Uterus (tissue), 4 donors: ENCODE data around the gene MAK. TPM values are rescaled to one million over a fixed set of nuclear protein-coding genes. Genes with fewer than 3 reads are reported as not detected.
A peak's percentile ranks its signal among the peaks of the same experiment; 100 is the strongest.

Source experiments
- DNase-seq, 2 donors: peaks; one replicate each; pipeline ENCODE4 v3.0.0-alpha.2; 2019 to 2020
- H3K27ac ChIP-seq, 2 donors: fragments of 200-600 bp; sonication (generic); 1 replicate in 1 of 2; 2 replicates in 1 of 2; pipeline ENCODE4 v1.5.1; 2016 to 2018
- H3K27me3 ChIP-seq, 2 donors: fragments of 200-600 bp; sonication (generic); one replicate each; pipeline ENCODE4 v1.5.1; 2018 to 2019; ENCODE audit warnings: control low read depth in 1 of 2
- H3K36me3 ChIP-seq, 2 donors: fragments of 200-600 bp; sonication (generic); one replicate each; pipeline ENCODE4 v1.5.1; 2019; ENCODE audit warnings: control low read depth in 1 of 2
- H3K4me1 ChIP-seq, 2 donors: fragments of 200-600 bp; sonication (generic); one replicate each; pipeline ENCODE4 v1.5.1; 2018 to 2019; ENCODE audit warnings: control low read depth in 1 of 2
- H3K4me3 ChIP-seq, 2 donors: fragments of 200-600 bp; sonication (generic); 1 replicate in 1 of 2; 2 replicates in 1 of 2; pipeline ENCODE4 v1.5.1; 2018 to 2019; ENCODE audit warnings: mild to moderate bottlenecking in 1 of 2
- H3K9me3 ChIP-seq, 2 donors: fragments of 200-600 bp; sonication (generic); one replicate each; pipeline ENCODE4 v1.5.1; 2019; ENCODE audit warnings: control low read depth in 1 of 2
- CTCF ChIP-seq, 4 experiments: fragments of 200-600 bp in 2 of 4; fragments of 450-650 bp in 2 of 4; sonication (generic) in 2 of 4; IDR thresholded peaks; one replicate each; pipeline ENCODE4 v1.5.1; 2016 to 2019; ENCODE audit warnings: antibody characterized with exemption in 4 of 4, mild to moderate bottlenecking in 2 of 4, moderate library complexity in 1 of 4
- POLR2A ChIP-seq, 2 donors: fragments of 450-650 bp; IDR thresholded peaks; one replicate each; pipeline ENCODE4 v1.6.1; 2016; ENCODE audit warnings: antibody characterized with exemption in 2 of 2, mild to moderate bottlenecking in 1 of 2, moderate library complexity in 1 of 2
- intact Hi-C: fragments of 100-400 bp; cut with DNase I; formaldehyde crosslinking; loops from one replicate; pipeline ENCODE4 v1.15.1; 2023; ENCODE audit warnings: low total_unique reads
- total RNA-seq, 4 donors: library from RNA; depleted of rRNA in 3 of 4; stranded (reverse); fragments of >200 nt in 3 of 4; gene quantifications; one replicate each; pipeline versions ENCODE4 v1.1.0 to v1.2.4, GENCODE V29; 2014 to 2023
- donor health status: DM: yes; HTN: yes; CAD: no.

The MAK gene
- total RNA-seq, 4 donors from 2014 or later, result 0.97 to 1.8 TPM; not detected in 2

DNA sequence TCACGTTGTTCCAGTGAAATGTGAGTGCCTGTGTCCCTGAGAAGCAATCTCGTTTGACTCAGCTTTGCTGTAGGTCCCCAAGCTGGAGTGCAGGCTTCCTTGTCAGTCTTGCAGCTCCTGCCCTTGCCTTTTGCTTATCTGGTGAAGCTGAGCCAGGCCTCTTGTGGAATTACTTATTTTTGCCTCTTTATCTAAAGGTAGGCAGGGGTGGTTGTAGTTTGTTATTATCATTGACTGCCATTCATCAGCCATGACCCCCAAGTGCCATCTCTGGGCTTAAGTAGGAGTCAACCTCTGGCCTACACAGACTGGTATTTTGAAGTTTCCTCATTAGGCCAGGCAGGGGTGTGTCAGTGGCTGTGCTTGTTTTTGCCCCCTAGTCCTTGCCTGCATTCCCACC, 88.6 kb downstream of the MAK start:
- Histone ChIP-seq H3K27me3 (no peaks in the 10 kb centered on the region), H3K9me3 (no peaks in the 10 kb centered on the region), H3K27ac (no peak overlapping the region), H3K4me1 (peaks cover 0 to 10% of the 10 kb centered on the region in 2 donors), H3K4me3 (no peak overlapping the region), H3K36me3 (no peaks in the 10 kb centered on the region)
- DNase-seq, result no peak
- intact Hi-C loops, result no loop called here
- TF ChIP-seq CTCF (IDR thresholded peaks at IDR 0.05), result no peak
- no peak for TF ChIP-seq POLR2A (IDR thresholded peaks at IDR 0.05)

- Histone ChIP-seq H3K27ac (peak within 1 kb of the TSS; percentile 82 to 88), H3K27me3 (no peaks in the 10 kb centered on the region), H3K4me1 (peaks cover 0 to 10% of the 10 kb centered on the region in 2 donors), H3K4me3 (peak within 1 kb of the TSS; percentile 71 to 91), H3K36me3 (no peaks in the 10 kb centered on the region), H3K9me3 (no peaks in the 10 kb centered on the region)
- intact Hi-C loops, result no loop called here
- DNase-seq, result peak; percentile 100
- peak in 1 of 4 experiments; percentile 28 for TF ChIP-seq CTCF (IDR thresholded peaks at IDR 0.05)
- peak; percentile 65 to 70 for TF ChIP-seq POLR2A (IDR thresholded peaks at IDR 0.05)
These were observed 90.9 kb downstream of the MAK start, which contains the start of gene TMEM14B for GRCh38 chr6:10747251-10747972. TMEM14B (plus strand) TSS chr6:10747805; CDS start chr6:10749246, 1,441 bp downstream.

DNA sequence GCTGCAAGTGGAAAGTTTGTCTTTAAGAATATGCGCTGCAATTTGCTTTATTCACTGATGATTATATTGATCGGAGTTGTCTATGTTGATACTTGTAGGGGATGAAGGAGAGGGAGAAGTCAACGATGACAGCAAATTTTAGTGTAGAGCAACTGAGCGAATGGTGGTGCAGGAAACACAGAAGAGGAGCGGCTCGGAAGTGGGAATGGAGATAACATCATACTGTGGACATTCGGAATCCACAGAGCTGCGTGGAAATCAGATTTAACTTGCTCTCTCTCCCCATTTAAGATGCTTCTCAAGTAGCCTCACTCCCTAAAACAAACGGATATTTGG, 91.5 kb downstream of the MAK start:
- TF ChIP-seq CTCF (IDR thresholded peaks at IDR 0.05) (no peak), POLR2A (IDR thresholded peaks at IDR 0.05) (no peak)
- peak overlapping the region; percentile 82 to 88 for H3K27ac ChIP-seq

GRCh38 chr6:10745116-10745515, 93.2 kb downstream of the MAK start:
- H3K36me3 ChIP-seq, result no peaks in the 10 kb centered on the region

More for the DNA sequence above, 91.5 kb downstream of the MAK start:
- no peak for DNase-seq
- Histone ChIP-seq H3K9me3 (no peaks in the 10 kb centered on the region), H3K4me1 (peaks cover 0 to 10% of the 10 kb centered on the region in 2 donors), H3K27me3 (no peaks in the 10 kb centered on the region), H3K4me3 (peak overlapping the region; percentile 71 to 91), H3K36me3 (no peaks in the 10 kb centered on the region)
- intact Hi-C loops, result no loop called here

More at GRCh38 chr6:10745116-10745515, 93.2 kb downstream of the MAK start:
- Histone ChIP-seq H3K4me1 (peaks cover 0 to 10% of the 10 kb centered on the region in 2 donors), H3K9me3 (no peaks in the 10 kb centered on the region), H3K27ac (no peak overlapping the region), H3K4me3 (no peak overlapping the region), H3K27me3 (no peaks in the 10 kb centered on the region)
- no peak for DNase-seq
- no peak for TF ChIP-seq POLR2A (IDR thresholded peaks at IDR 0.05)
- TF ChIP-seq CTCF (IDR thresholded peaks at IDR 0.05), result no peak
- intact Hi-C loops, result no loop called here
